ENCODE measurements around the gene EP400.
"Not testable (repeated sequence)": the region's sequence is repeated elsewhere in the genome, so short reads cannot be mapped to it uniquely, and the experiment has no call there.

The EP400 gene

GRCh38 chr12:132066749-132067148 lies 117.0 kb downstream of the EP400 start:
- no peak for DNase-seq (ENCODE audit: low read depth in 3 of 3)

GRCh38 chr12:132067182-132067581 lies 117.4 kb downstream of the EP400 start:
- DNase-seq (ENCODE audit: low read depth in 3 of 3), result no peak

GRCh38 chr12:132068250-132068649 lies 118.5 kb downstream of the EP400 start:
- no peak for DNase-seq (ENCODE audit: low read depth in 3 of 3)

- no peak for DNase-seq (ENCODE audit: low read depth in 3 of 3)
Observed at GRCh38 chr12:132069336-132069985, 119.7 kb downstream of the EP400 start.

- no peak for DNase-seq (ENCODE audit: low read depth in 3 of 3)
Observed at GRCh38 chr12:132070298-132070697, 120.6 kb downstream of the EP400 start.

GRCh38 chr12:132071040-132071810 lies 121.5 kb downstream of the EP400 start:
- no peak for DNase-seq (ENCODE audit: low read depth in 3 of 3)

- no peak for DNase-seq (ENCODE audit: low read depth in 3 of 3)
Observed at GRCh38 chr12:132071830-132072384, 122.2 kb downstream of the EP400 start.

- no peak for DNase-seq (ENCODE audit: low read depth in 3 of 3)
Observed at GRCh38 chr12:132074216-132074615, 124.5 kb downstream of the EP400 start.

GRCh38 chr12:132075026-132075713 lies 125.4 kb downstream of the EP400 start:
- DNase-seq (ENCODE audit: low read depth in 3 of 3), result no peak

- DNase-seq (ENCODE audit: low read depth in 3 of 3), result no peak
Observed at GRCh38 chr12:132075714-132076553, 126.2 kb downstream of the EP400 start.

- DNase-seq (ENCODE audit: low read depth in 3 of 3), result no peak
Observed at GRCh38 chr12:132076711-132077110, 127.0 kb downstream of the EP400 start.

GRCh38 chr12:132077322-132078100 lies 127.8 kb downstream of the EP400 start:
- DNase-seq (ENCODE audit: low read depth in 3 of 3), result no peak

GRCh38 chr12:132078190-132078589 lies 128.4 kb downstream of the EP400 start:
- DNase-seq (ENCODE audit: low read depth in 3 of 3), result no peak

- no peak for DNase-seq (ENCODE audit: low read depth in 3 of 3)
Observed at GRCh38 chr12:132079200-132079599, 129.5 kb downstream of the EP400 start.

GRCh38 chr12:132079695-132080094 lies 130.0 kb downstream of the EP400 start:
- DNase-seq (ENCODE audit: low read depth in 3 of 3), result no peak

- DNase-seq (ENCODE audit: low read depth in 3 of 3), result not testable (repeated sequence)
Observed at GRCh38 chr12:132080515-132080914, 130.8 kb downstream of the EP400 start.

GRCh38 chr12:132081423-132081822 lies 131.7 kb downstream of the EP400 start:
- no peak for DNase-seq (ENCODE audit: low read depth in 3 of 3)

GRCh38 chr12:132083614-132083940 lies 133.8 kb downstream of the EP400 start:
- DNase-seq (ENCODE audit: low read depth in 3 of 3), result no peak

GRCh38 chr12:132083941-132084620 lies 134.3 kb downstream of the EP400 start:
- peak; percentile 77 to 84 (median 83) for DNase-seq (ENCODE audit: low read depth in 3 of 3)

GRCh38 chr12:132084621-132085290 lies 135.0 kb downstream of the EP400 start:
- DNase-seq (ENCODE audit: low read depth in 3 of 3), result peak; percentile 16 to 52 (median 26)

All from stimulated activated CD4-positive, alpha-beta T cell treated with anti-CD3 and anti-CD28 coated beads, TNF-alpha, amount 100 ng/mL, for 48 hours (primary cell).